MV-4-11 (cell line): ENCODE results near the gene TP53I13.

Source experiments
- DNase-seq: peaks from one replicate; lab custom pipeline; 2025; lab: John Stamatoyannopoulos, UW

TP53I13 gene

DNA sequence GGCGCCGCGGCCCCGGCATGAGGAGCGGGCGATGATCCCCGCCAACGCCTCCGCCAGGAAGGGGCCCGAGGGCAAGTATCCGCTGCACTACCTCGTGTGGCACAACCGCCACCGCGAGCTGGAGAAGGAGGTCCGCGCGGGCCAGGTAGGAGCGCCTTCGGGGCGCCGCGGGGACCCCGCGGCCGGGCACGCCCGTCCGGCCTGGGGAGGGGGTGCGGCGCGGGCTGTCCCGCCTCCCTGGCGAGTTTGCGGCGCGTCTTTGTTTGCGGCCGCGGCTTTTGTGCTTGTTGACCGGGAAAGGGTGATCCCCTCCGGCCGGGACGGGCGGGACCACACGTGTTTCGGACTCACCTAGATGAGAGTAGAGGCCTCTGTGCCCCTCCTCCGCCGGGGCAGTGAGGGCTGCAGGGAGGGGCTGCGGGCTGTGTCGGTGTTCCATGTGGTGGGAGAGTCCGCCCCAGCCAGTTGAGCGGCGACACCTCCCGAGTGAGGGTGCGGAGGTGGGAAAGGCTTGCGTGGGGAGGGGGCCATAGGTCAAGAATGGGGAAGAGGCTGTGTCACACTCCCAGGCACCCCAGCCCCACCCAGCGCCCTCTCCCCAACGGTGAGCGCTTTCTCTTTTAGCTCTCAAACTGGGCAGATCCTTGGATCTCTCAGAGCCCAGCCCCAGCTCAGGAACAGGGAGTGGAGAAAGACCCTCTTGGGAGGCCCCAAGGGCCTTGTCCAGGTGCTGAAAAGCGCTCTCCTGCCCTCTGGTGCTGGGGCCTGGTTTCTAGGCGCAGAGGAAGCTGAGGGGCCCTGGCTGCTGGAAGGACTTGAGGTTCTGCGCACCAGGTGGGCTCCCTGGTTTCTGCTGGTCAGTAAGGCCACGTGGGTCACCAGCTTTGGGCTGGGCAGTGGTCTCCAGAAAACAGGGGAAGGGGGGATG, 25.4 kb downstream of the TP53I13 start:
- DNase-seq, result peak; percentile 22

DNA sequence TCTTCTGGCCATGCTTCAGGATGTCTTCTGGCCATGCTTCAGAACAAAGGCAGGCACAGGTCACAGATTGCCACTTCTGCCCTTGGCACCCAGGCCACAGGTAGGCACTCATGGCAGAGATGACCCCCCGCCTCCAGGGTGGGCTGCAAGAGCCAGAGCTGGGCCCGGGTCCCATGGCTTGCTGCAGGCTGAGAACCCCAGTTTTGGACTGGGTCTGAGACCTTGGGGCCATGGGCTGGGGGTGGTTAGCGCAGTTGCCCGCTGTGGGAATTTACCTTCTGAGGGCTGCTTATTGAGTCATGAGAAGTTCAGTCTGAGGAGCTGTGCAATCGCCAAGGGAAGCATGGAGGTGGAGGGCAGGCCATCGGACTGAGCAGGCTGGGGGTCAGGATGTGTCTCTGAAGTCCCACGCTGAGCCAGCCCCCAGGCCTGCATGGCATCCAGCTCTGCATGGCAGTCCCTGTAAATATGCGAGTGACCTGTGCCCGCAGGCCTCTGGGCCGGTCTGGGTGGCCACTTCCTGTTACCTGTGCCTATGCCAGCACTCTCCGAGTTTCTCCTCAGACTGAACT, 26.1 kb downstream of the TP53I13 start:
- no peak for DNase-seq

DNA sequence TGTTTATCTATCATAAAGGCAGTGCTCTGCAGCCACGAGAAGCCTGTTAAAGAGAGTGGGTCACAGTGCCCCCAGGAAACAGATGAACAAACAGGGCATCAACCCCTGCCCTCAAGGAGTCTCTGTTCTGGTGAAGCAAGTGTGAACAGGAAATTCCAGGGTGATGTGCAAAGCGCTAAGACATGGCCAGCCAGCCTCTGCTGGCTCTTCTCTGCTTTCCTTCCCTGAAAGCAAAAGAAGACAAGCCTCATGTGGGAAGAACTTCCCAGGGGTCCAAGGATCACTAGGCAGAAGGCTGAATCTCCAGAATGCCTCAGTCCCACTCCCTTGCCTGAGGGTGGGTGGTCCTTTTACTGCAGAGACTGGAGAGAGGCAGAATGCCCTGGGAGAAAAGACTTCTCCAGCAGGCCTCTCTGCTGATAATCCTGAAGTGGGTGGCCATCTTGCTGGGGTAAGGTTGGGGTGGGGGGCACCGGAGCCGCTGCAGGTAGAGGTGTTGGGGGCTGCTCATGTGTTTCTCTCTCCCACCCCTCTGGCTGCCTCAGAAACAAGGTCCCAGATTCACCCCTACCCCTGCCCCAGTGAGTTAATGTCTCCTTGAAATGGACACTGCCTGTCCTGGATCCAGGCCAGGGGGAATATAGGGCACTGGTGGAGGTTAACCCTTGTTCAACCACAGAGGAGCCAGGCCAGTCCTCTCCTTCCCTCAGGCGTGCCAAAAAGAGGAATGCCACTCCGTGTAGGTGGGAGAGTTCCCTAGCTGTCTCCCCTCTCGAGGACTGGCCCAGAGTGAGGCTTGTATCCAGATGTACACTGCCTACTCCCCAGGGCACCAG, 26.8 kb downstream of the TP53I13 start:
- no peak for DNase-seq

DNA sequence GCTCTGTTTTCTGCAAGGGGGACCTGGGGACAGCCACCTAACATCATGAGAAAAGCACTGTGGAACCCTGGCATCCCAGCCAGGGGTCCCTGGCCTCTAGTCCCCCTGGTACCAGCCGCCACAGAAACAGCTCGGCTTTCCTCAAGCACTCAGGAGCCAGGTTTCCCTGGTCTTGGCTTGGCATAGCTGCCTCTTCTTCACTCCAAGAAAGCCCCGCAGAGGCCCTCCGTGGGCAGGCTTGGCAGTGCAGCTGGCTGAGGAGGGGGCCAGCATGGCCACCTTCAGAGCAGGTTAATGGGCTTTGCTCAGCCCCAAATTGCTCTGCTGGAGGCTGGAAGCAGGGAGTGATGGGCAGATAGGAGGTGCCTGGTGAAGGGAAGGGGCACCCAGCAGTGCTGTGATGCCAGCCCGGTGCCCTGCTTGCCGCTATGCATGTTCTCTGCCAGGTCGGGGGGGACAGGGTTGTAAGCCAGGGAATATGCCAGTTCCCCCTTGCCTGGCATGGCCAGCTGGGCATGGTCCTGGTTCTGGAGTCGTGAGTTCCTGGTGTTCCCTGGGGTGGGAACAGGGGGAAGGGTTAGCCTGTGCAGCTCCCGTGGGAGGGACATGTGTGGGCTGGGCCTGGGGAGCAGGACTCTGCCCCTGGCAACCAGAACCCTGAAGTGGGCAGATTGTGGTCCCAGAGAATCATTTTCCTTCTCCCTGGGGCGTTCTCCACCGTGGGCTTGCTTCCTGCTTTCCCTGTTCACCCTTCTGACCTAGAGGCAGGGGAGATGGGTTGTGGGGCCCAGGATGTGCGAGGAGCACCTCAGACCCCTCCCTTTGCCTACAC, 27.7 kb downstream of the TP53I13 start:
- DNase-seq, result no peak

DNA sequence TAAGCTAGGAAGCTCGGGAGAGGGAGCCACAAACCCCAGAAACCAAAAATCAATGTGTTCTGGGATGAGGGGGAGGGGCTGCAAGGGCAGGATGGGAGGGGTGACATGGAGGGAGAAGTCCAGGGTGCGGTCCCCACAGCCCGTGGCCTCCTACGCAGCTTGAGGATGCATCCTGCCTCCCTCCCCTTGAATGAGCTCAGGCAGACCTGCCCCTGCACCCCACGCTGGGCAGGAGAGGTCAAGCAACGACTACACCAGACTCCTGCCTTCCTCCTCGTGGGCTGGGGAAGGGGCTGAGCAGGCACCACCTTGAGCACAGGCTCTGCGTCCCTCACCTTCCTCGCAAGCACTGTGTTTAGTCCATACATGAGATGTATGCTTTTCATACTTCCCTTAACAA, 28.3 kb downstream of the TP53I13 start:
- DNase-seq, result no peak

DNA sequence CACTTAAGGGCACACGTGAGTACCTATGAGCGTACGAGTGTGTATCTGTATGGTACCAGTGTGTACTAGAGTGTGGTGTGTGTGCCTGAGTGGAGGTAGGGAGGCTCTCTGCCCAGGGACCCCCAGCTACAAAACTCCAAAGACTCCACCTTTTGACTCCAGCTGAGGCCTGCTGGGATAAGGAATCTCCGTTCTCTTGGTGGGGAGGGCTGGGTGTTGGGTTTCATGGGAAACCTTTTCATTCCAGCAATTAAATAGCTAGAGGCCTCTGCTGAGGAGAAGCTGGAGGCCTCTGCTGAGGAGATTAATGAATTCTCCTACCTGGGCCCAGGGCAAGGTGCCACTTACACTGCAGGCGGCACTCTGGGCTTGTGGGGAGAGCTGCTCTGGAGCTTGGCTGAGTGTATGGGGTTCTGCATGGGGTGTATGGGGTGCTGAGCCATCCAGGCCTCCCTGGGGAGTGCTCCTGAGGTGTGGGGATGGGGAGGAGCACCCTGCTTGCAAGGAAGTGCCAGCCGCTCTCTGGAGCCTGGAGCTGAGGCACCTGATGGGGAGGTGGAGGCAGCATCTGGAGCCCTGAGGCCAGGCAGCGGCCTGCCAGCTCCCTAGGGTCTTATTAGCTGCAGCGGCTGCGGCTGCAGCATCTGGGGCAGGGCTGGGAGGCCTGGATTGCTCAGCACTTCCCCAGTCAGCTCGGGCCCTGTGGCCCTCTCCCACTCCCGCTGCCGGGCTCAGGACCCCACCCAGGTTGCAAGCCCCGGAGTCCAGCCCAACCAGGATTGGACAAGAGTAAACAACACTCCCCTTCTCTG, 29.1 kb downstream of the TP53I13 start:
- no peak for DNase-seq

DNA sequence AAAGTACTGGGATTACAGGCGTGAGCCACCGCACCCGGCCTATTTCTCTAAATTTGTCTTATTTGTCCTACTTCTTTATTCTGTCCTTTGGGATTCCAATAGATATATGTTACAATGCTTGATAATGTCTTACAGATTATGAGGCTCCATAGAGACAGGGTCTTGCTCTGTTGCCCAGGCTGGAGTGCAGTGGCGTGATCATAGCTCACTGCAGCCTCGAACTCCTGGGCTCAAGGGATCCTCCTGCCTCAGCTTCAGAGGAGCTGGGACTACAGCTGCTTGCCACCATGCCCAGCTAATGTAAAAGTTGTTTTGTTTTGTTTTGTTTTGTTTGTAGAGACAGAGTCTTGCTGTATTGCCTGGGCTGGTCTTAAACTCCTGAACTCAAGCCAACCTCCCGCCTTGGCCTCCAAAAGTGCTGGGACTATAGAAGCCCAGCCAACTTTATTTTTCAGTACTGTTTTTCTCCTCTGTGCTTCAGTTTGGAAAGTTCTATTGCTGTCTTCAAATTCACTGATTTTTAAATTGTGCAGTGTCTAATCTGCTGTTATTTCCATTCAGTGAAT, 34.7 kb downstream of the TP53I13 start:
- DNase-seq, result no peak

DNA sequence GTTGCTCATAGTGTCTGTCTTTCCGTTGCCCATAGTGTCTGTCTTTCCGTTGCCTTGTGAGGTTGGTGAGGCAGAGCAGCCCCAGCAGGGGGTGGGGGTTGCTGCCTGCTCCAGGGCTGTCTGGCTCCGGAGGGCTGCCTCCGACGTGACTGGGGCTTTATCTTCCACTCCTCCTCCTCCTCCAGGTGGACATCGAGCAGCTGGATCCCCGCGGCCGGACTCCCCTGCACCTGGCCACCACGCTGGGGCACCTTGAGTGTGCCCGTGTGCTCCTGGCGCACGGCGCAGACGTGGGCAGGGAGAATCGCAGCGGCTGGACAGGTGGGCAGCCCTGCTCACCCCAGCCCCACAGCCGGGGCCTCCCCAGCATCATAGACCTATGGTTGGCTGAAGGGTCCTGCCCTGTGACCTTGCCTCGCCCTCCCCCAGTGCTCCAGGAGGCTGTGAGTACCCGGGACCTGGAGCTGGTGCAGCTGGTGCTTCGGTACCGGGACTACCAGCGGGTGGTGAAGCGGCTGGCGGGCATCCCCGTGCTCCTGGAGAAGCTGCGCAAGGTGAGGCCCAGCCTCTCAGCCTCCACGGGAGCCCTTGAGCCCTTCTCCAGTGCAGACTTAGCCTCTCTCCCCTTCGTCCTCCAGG, 39.2 kb downstream of the TP53I13 start:
- DNase-seq, result no peak

DNA sequence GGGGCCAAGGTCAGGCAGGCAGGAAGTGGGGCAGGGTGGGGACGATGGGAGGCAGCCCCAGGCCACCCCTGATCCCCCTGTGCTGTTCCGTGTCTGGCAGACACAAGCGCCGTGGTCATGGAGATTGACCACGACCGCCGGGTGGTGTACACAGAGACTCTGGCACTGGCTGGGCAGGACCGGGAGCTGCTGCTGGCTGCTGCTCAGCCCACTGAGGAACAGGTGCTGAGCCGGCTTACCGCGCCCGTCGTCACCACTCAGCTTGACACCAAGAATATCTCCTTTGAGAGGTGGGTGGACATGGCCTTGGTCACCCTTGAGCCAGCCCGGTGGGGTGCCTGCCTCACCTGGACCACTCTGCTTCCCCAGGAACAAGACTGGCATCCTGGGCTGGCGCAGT, 40.5 kb downstream of the TP53I13 start:
- DNase-seq, result no peak

DNA sequence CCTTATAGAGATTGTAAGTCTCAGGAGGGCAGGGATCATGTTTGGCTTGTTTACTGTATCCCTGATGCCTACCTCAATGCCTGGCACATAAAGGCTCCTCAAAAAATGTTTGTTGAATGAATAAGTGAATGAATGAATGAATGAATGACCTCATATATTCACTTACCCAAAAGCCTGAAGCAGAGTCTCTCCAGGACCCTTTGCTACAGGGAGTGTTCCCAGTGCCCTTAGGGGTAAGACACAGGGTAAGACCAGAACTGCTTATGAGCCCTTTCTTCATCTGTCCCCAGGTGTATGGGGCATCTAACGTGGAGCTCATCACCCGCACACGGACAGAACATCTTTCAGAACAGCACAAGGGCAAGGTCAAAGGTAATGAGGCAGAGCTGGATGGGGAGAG, 41.9 kb downstream of the TP53I13 start:
- no peak for DNase-seq

DNA sequence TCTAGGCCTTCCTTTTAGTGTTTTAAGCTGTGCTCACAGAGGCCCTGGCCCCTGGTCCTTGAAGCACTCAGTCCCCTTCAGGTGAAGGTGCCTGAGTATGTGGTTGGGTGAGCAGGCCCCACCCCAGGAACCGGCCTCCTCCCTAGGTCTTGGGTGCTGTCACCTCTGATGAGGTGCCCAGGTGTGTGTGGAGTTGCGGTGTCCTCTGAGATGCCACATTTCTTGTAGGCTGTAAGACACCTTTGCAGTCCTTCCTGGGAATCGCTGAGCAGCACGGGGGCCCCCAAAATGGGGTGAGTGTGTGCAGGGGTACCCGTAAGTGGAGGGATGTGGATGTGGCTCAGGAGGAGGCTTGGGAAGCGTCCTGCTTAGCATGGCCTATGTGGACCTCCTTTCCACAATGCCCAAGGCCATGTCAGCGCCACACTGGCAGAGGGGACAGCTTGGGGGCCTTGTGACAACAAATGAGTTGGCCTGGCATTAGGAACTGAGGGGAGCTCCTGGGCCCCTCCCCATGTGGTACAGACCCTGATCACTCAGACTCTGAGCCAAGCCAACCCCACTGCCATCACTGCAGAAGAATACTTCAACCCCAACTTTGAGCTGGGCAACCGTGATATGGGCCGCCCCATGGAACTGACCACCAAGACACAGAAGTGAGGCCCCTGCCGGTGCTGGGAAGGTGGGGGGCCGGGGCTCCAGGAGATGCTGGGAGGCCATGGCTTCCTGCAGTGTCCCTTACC, 43.0 kb downstream of the TP53I13 start:
- DNase-seq, result no peak

DNA sequence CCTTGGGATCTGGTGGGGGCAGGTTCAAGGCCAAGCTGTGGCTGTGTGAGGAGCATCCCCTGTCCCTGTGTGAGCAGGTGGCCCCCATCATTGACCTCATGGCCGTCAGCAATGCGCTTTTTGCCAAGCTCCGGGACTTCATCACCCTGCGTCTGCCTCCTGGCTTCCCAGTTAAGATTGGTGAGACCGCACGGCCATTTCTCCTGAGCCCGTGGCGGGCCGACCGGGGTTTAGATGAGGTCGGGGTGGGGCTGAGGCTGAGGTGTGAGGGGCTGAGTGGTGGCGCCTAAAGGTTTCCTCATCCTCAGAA, 43.5 kb downstream of the TP53I13 start:
- no peak for DNase-seq

DNA sequence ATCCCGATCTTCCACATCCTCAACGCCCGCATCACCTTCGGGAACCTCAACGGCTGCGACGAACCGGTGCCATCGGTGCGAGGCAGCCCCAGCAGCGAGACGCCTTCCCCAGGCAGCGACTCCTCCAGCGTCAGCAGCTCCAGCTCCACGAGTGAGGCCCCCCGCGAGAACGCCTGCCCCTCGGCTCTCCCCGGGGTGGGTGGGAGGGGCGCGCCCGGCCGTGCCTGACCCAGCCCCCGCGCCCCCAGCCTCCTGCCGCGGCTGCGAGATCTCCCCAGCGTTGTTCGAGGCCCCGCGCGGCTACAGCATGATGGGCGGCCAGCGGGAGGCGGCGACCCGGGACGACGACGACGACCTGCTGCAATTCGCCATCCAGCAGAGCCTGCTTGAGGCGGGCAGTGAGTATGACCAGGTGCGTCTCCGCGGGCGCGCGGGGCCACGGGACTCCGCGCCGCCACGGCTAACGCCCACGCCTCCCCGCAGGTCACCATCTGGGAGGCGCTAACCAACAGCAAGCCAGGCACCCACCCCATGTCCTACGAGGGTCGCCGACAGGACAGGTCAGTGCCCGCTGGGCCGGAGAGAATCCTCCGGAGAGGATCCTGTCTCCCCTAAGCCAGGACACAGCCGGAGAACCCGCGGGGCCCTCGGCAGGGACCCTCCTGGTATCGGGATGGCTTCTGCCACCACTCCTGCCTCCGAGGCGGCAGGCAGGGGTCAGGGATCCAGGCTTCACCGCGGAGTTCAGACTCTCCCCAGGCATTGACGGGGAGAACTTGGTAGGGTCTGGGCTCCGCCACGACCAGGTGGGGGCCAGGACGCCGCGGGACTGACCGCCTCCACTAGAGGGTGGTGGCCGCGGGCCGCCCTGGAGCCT, 44.1 kb downstream of the TP53I13 start:
- DNase-seq, result no peak

DNA sequence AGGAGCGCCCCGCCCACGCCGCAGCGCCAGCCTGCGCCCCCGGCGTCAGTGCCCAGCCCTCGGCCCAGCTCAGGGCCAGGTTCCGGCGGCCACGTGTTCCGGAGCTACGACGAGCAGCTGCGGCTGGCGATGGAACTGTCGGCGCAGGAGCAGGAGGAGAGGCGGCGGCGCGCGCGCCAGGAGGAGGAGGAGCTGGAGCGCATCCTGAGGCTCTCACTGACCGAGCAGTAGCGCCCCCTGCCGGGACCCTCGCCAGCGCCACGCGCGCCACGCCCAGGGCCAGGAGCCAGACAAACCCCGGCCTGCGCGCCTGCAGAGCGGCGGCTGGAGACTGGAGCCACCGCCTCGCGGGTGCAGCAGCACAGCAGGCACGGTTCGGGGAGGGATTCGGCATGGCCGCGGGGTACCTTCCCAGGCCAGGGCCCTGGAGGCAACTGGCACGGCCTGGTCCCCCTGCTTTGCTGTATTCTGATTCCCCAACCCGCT, 44.9 kb downstream of the TP53I13 start:
- DNase-seq, result peak; percentile 66

DNA sequence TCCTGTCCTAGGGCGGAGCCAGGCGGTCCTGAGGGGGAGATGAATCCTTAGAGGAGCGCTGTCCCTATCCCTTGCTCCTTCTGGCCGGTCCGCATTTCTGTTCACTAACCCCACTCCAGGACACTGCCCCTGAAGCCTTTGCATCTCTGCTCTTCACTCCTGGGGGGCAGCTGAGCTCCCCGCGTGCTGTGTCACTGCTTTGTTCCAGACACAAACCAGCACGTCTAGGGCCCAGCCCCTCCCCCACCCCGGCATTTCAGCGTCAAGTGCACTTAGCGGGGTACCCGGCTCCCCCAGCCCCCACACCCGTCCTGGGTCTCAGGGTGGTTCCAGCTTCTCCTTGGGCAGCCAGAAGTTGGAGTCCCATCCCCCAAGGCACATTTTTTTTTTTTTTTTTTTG, 45.4 kb downstream of the TP53I13 start:
- no peak for DNase-seq

DNA sequence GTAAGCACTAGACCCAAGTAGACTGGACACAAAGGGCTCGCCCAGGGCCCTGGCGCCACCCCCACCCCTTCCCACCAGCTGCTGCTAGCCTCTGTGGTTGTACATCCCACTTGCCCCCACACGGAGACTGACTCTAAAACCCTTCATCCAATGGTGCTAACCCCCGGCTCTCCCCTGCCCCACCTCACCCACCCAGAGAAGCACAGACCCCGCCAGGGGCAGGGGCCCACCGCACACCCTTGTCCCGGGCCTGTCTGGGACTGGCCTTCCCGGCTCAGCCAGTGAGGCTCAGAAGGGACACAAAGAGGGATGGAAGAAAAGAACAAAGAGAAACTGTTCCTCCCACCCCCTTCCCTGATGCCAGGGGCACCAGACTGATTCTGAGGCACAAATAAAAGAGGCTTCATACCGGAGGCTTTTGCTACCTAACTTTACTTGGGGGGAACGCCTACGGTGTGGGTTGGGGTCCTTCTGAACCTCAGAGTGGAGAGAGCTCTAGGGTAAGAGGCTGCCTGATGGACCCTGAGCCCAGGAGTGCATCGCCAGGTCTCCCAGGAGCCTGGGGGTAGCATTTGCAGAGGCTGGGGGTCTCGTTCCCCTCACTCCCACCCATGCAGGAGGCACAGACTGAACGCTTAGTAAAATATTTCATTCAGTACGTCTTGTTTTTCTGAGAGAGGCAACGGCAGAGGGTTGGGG, 46.0 kb downstream of the TP53I13 start:
- no peak for DNase-seq

DNA sequence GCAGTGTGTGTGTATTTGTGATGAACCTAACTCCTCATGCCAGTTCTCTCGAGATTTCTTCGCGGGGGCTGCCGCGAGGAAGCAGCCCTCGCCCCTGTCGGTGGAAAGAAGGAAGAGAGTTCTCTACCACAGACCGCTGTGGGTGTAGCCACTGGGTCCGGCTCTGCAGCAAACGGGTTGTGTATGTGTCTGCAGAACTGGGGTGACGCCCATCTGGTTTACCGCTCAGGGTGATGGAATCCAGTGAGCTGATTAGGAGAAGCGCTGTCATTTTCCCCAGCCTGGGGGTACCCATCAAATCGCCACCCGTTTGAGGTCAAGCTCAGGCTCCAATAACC, 46.5 kb downstream of the TP53I13 start:
- DNase-seq, result peak; percentile 90
